HCT116 (cell line): Measurements from ENCODE around the gene MSH3.

ENCODE experiments used
- CEBPB ChIP-seq: IDR thresholded peaks from 2 replicates; pipeline ENCODE4 v1.6.1; 2012; ENCODE audit warnings: low read depth
- CTCF ChIP-seq, 3 experiments: fragments of 200-600 bp in 1 of 3; sonication (generic) in 1 of 3; IDR thresholded peaks in 2 of 3; conservative IDR thresholded peaks in 1 of 3; 2 replicates each; pipeline ENCODE4 v1.5.1; 2012 to 2017; ENCODE audit warnings: low read depth in 2 of 3, low read length in 2 of 3, antibody characterized with exemption in 1 of 3, borderline replicate concordance in 1 of 3, control low read depth in 1 of 3, mild to moderate bottlenecking in 1 of 3, mixed read lengths in 1 of 3, mixed run types in 1 of 3, moderate library complexity in 1 of 3; ENCODE audit not compliant: insufficient read depth in 1 of 3
- EZH2phosphoT487 ChIP-seq: fragments of 200-600 bp; IDR thresholded peaks from 2 replicates; pipeline ENCODE4 v1.6.1; 2018; ENCODE audit warnings: antibody characterized with exemption, borderline replicate concordance
- FOSL1 ChIP-seq: IDR thresholded peaks from 2 replicates; pipeline ENCODE4 v1.6.1; 2012; ENCODE audit warnings: low read depth
- MAX ChIP-seq: IDR thresholded peaks from 2 replicates; pipeline ENCODE4 v1.6.1; 2012
- POLR2A ChIP-seq: IDR thresholded peaks from 2 replicates; pipeline ENCODE4 v1.7.0; 2011; ENCODE audit warnings: borderline replicate concordance; ENCODE audit not compliant: insufficient read depth, insufficient read length; ENCODE audit errors: extremely low read depth
- RAD21 ChIP-seq: IDR thresholded peaks from 2 replicates; pipeline ENCODE4 v1.6.1; 2012; ENCODE audit warnings: low read depth, mild to moderate bottlenecking
- ZBTB33 ChIP-seq: IDR thresholded peaks from 2 replicates; pipeline ENCODE4 v1.6.1; 2011; ENCODE audit warnings: mild to moderate bottlenecking, low read length, moderate library complexity; ENCODE audit not compliant: insufficient replicate concordance; ENCODE audit errors: extremely low read depth

- TF ChIP-seq CTCF (IDR thresholded peaks at IDR 0.05 in 2 of 3, conservative IDR thresholded peaks at IDR 0.05 in 1 of 3; ENCODE audit: borderline replicate concordance in 1 of 3, insufficient read depth in 1 of 3, low read depth in 2 of 3, low read length in 2 of 3) (no peak), MAX (no peak), ZBTB33 (no peak), RAD21 (no peak), EZH2phosphoT487 (no peak), CEBPB (no peak), POLR2A (no peak), FOSL1 (no peak)
These were observed 25.2 kb upstream of the MSH3 start for GRCh38 chr5:80629281-80629680.
